GM12872 (cell line): Measurements from ENCODE around the gene PACS2.

ENCODE experiments used
- TF ChIP-seq, protein P1 (sequence below): IDR thresholded peaks from 3 replicates; pipeline ENCODE4 v1.5.1; 2011; ENCODE audit warnings: low read depth, mild to moderate bottlenecking, low read length, moderate library complexity; ENCODE audit not compliant: insufficient read depth

Gene PACS2

DNA sequence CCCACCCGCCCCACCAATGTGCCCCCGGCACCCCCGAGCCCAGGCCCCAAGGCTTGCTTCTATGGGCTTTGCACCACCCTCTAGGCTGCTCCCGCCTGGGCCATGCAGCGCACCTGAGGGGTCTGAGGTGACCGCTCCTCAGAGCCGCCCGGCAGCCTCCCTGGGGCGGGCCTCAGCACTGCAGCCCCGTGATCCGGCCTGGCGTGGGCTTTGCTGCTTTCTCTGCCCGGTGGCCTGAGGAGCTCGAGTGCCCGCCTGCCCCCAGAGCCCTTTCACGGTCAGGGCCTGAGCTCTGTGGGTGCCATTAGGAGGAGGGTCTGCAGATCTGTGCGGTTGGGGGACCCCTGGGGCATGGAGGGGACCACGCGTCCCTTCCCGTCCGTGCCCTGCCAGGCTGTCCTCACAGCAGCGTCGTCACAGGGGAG lies 111.3 kb downstream of the PACS2 start:
- TF ChIP-seq, protein P1, sequence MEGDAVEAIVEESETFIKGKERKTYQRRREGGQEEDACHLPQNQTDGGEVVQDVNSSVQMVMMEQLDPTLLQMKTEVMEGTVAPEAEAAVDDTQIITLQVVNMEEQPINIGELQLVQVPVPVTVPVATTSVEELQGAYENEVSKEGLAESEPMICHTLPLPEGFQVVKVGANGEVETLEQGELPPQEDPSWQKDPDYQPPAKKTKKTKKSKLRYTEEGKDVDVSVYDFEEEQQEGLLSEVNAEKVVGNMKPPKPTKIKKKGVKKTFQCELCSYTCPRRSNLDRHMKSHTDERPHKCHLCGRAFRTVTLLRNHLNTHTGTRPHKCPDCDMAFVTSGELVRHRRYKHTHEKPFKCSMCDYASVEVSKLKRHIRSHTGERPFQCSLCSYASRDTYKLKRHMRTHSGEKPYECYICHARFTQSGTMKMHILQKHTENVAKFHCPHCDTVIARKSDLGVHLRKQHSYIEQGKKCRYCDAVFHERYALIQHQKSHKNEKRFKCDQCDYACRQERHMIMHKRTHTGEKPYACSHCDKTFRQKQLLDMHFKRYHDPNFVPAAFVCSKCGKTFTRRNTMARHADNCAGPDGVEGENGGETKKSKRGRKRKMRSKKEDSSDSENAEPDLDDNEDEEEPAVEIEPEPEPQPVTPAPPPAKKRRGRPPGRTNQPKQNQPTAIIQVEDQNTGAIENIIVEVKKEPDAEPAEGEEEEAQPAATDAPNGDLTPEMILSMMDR = no peak

DNA sequence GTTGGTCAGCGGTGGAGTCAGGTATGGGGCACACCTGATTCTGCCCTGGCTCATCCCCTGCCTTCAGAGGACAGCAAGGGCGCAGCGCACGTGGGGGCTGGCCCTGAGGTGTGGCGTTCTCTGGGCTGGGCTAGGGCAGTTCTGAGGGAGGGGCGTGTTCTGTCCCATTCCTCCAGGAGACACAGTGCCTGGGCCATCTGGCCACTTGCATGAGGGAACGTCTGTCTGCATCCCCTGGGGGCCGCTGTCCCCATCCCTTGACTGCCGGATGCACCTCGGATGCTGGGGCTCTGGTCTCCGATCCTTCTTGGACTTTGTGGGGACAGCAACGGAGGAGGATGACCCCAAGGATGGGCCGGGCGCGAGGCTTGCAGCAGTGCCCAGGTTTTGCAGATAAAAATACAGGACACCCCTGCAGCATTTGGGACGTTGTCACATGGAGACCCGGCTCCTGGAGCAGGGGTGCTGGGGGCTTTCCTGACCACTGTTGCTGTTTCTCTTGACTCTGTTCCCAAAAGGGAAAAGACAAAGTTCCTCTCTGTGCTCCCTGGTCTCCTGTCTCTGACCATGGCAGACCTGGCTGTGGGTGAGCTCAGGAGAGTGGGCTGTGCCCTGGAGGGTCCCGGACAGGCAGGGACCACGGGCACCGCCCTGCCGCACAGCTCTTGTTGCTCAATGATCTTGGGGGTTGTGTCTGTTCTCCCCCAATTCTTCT lies 112.0 kb downstream of the PACS2 start:
- TF ChIP-seq, protein P1 = no peak

DNA sequence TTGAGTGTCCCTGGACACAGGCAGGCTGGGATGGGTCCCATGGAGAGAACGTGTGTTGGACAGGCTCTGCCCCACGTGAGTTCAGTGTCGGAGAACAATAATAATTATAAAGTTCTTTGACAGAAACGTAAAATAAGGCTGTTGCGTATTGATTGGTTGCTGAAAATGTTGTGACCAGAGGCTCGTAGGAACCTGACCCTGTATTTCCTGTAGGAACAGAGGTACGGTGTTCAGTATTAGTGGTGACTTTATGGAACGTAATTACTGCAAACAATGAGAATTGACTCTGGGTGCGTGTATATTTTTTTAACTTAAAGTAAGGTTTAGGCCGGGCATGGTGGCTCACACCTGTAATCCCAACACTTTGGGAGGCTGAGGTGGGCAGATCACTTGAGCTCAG lies 112.9 kb downstream of the PACS2 start:
- TF ChIP-seq, protein P1 = no peak

DNA sequence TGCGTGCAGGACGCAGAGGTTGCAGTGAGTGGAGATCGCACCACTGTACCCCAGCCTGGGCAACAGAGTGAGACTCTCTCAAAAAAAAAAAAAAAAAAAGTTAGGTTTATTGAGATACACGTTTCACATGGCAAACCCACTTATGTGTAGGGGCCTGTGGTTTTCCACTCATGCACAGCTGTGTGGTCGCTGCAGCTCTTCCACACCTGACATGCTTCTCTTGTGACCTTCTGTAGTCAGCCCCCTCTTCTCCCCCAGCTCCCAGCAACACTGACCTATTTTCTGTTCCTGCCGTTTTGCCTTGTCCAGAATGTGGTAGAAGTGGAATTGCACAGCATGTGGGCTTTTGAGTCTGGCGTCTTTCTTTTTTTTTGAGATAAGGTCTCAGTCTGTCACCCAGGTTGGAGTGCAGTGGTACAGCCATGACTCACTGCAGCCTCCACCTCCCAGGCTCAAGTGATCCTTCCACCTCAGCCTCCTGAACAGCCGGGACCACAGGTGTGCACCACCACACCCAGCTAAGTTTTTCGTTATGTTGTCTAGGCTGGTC lies 113.5 kb downstream of the PACS2 start:
- TF ChIP-seq, protein P1 = no peak

DNA sequence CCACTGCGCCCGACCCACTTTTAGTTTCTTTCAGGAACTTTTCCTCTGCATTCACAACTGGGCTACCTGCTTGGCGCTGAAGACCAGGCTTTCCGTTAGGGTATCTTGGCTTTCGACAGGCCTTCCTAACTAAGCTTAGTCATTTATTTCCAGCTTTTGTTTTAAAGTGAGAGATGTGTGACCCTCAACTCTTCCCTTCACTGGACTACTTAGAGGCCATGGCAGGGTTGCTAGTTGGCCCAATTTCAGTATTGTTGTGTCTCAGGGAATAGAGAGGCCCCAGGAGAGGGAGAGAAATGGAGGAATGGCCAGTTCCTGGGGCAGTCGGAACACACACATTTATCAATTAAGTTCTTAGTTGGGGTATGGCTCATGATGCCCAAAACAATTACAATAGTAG lies 115.5 kb downstream of the PACS2 start:
- TF ChIP-seq, protein P1 = no peak

DNA sequence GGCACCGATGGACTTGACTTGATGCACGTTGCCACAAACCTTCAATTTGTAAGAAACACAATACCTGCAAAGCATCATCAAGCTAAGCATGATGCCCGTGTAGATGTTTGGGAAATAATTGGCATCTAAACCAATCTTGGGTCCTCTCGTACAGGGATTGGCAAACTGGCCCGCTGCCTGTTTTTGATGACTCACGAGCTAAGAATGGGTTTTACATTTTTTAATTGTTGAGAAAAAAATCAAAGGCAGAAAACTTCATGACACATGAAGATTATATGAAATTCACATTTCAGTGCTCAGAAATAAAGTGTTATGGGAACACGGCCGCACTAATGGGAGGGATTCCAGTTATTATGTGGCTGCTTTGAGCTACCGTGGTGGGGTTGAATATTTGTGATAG lies 116.0 kb downstream of the PACS2 start:
- TF ChIP-seq, protein P1 = no peak

DNA sequence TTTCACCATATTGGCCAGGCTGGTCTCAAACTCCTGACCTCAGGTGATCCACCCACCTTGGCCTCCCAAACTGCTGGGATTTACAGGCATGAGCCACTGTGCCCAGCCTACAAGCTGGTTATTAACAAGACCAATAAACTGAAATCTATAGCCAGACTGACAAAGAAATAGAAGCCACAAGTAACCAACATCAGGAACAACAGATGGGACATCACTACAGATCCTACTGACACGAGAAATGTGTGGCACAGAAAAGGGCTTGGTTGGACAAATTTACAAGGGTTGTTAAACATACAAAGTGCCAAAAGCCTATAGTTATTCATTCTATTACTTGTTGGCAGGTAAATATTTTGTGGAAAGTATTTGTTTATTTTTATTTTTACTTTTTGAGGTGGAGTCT lies 116.7 kb downstream of the PACS2 start:
- TF ChIP-seq, protein P1 = no peak

DNA sequence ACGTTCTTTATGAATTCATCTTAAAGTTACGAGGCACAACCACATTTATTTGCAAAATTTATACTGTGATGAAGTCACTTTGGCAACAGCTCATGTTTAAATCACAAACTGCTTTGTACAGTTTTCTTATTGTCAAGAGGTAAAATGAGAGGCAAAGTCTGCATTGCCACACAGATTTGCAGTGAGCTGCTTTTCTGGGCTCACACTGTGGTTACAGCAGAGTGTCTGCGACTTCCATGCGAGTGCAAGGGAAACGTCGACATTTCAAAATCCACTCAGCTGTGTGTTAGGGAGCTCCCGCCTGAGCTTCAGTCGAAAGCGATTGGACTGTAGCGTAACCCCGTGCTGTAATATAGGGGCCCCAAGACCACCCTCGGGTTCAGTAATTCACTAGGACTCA lies 118.1 kb downstream of the PACS2 start:
- TF ChIP-seq, protein P1 = no peak
